GM06990 (cell line): Measurements from ENCODE around the gene SCAMP2.

Source experiments
- DNase-seq: peaks from one replicate; pipeline ENCODE4 v3.0.0-alpha.2; 2011; ENCODE audit not compliant: insufficient read length; ENCODE audit errors: extremely low read depth
- H3K27me3 ChIP-seq: replicated peaks from 2 replicates; pipeline ENCODE4 v1.6.0; 2011; ENCODE audit warnings: low read length; ENCODE audit not compliant: control insufficient read depth, insufficient read depth
- H3K36me3 ChIP-seq: 2 replicates; pipeline ENCODE4 v1.5.1; 2011; ENCODE audit warnings: low read length; ENCODE audit not compliant: control insufficient read depth, insufficient read depth
- H3K4me3 ChIP-seq: replicated peaks from 2 replicates; pipeline ENCODE4 v1.5.1; 2011; ENCODE audit warnings: low read depth, mild to moderate bottlenecking, control low read depth, low read length
- TF ChIP-seq, protein P1 (sequence below): IDR thresholded peaks from 2 replicates; pipeline ENCODE4 v1.5.1; 2011; ENCODE audit warnings: low read length, control low read depth, mild to moderate bottlenecking, inconsistent platforms; ENCODE audit not compliant: insufficient read depth, poor library complexity, severe bottlenecking

The SCAMP2 gene

DNA sequence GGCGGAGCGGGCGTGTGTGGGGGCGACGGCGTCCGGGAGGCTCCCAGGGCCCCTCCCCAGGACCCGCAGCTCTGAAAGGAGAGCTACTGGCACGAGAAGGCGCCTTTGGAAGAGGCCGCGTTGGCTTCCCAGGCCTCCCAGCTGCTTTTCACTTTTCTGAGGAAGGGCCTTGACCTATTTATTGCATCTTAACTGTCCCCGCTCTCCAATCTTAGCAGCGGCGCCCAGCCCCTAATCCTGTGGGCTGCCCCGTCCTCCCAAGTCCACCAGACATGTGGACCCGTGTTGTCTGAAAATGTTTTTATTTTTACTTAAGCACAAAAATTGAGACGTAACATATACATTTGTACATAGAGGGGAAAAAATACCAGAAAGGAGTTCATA lies 29.7 kb downstream of the SCAMP2 start:
- H3K36me3 ChIP-seq: peaks cover 32% of the 10 kb centered on the region
- no peaks in the 10 kb centered on the region for H3K27me3 ChIP-seq
- DNase-seq: no peak
- TF ChIP-seq, protein P1, sequence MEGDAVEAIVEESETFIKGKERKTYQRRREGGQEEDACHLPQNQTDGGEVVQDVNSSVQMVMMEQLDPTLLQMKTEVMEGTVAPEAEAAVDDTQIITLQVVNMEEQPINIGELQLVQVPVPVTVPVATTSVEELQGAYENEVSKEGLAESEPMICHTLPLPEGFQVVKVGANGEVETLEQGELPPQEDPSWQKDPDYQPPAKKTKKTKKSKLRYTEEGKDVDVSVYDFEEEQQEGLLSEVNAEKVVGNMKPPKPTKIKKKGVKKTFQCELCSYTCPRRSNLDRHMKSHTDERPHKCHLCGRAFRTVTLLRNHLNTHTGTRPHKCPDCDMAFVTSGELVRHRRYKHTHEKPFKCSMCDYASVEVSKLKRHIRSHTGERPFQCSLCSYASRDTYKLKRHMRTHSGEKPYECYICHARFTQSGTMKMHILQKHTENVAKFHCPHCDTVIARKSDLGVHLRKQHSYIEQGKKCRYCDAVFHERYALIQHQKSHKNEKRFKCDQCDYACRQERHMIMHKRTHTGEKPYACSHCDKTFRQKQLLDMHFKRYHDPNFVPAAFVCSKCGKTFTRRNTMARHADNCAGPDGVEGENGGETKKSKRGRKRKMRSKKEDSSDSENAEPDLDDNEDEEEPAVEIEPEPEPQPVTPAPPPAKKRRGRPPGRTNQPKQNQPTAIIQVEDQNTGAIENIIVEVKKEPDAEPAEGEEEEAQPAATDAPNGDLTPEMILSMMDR: no peak
- H3K4me3 ChIP-seq: peak overlapping the region; percentile 55

DNA sequence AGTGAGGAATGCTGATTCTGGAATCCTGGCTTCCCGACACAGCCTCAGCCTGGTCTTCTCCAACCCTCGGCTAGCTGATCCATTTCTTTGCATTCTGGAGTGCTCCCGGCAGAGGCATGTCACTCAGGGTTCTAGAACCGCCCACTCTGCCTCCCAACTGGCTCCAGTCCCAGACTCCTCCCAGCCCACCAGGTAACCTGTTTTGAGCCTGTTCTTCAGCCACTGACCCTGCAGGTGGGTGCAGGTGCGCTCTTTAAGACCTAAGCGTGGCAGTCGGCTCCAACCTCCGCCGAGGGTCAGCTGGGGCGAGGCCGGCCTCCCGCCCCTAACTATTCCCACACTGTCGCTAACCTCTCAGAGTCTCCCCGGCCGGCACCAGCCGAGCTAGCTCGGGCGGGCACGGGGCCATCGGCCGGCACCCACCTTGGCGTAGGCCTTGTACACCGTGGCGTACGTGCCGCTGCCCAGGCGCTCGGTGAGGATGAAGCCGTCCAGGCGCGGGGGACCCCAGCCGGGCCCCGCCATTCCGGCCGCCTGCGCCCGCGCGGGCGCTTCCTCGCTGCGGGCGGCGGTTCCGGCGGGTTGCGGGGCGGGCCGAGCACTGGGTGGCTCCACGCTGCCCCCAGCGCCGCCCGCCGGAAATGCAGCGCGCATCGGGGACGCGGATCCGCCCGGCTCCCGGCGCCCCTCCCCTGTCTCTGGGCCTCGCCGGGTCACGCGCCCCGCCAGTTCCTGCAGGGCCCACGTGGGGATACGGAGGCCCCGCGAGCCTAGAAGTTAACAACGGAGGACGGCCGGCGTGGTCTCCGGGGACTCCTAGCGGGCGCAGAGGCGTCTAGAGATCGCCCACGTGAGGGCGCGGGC lies 30.4 kb downstream of the SCAMP2 start, which contains the start of gene ULK3:
Gene ULK3, minus strand, starts transcription at position 576 of the 864 bp plus-strand sequence. Its CDS starts 51 bp downstream, at position 525.
- DNase-seq: peak; percentile 91
- TF ChIP-seq, protein P1: peak; percentile 52
- H3K27me3 ChIP-seq: no peaks in the 10 kb centered on the region
- H3K36me3 ChIP-seq: peaks cover 29% of the 10 kb centered on the region
- peak within 1 kb of the TSS; percentile 64 for H3K4me3 ChIP-seq

GRCh38 chr15:74841891-74842373 lies 31.2 kb downstream of the SCAMP2 start:
- TF ChIP-seq, protein P1: no peak
- H3K4me3 ChIP-seq: peak overlapping the region; percentile 64
- peaks cover 22% of the 10 kb centered on the region for H3K36me3 ChIP-seq
- no peak for DNase-seq
- no peaks in the 10 kb centered on the region for H3K27me3 ChIP-seq

- H3K27me3 ChIP-seq: no peaks in the 10 kb centered on the region
- TF ChIP-seq, protein P1: no peak
- peaks cover 24% of the 10 kb centered on the region for H3K36me3 ChIP-seq
- no peak overlapping the region for H3K4me3 ChIP-seq
- no peak for DNase-seq
Observed at GRCh38 chr15:74840851-74841775, 32.1 kb downstream of the SCAMP2 start.

GRCh38 chr15:74839526-74840395 lies 33.4 kb downstream of the SCAMP2 start:
- TF ChIP-seq, protein P1: peak; percentile 37
- no peak for DNase-seq
- no peak overlapping the region for H3K4me3 ChIP-seq
- no peaks in the 10 kb centered on the region for H3K27me3 ChIP-seq
- H3K36me3 ChIP-seq: peaks cover 19% of the 10 kb centered on the region
